Measurements from ENCODE around the gene TRAF2. TPM values are rescaled to one million over a fixed set of nuclear protein-coding genes. Genes with fewer than 3 reads are reported as not detected.

TRAF2 gene
- total and polyA plus RNA-seq, 2 of the 13 experiments (the other 11 are each of a cell fraction or from before 2014, with no cell fraction given) = 12.4 to 13.6 TPM

- TF ChIP-seq AKNA (CRISPR knock-in tag; IDR thresholded peaks at IDR 0.05; ENCODE audit: borderline replicate concordance) = no peak
- TF ChIP-seq MAFF (IDR thresholded peaks at IDR 0.05; ENCODE audit: low read depth, low read length) = no peak
- TF ChIP-seq, protein P1, sequence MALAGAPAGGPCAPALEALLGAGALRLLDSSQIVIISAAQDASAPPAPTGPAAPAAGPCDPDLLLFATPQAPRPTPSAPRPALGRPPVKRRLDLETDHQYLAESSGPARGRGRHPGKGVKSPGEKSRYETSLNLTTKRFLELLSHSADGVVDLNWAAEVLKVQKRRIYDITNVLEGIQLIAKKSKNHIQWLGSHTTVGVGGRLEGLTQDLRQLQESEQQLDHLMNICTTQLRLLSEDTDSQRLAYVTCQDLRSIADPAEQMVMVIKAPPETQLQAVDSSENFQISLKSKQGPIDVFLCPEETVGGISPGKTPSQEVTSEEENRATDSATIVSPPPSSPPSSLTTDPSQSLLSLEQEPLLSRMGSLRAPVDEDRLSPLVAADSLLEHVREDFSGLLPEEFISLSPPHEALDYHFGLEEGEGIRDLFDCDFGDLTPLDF (CRISPR knock-in tag; IDR thresholded peaks at IDR 0.05) = no peak
- TF ChIP-seq MYPOP (CRISPR knock-in tag; IDR thresholded peaks at IDR 0.05) = 0 out of 2 replicates have a peak, but pooled peaks have one; percentile 37
- no peak for TF ChIP-seq RBM39 (IDR thresholded peaks at IDR 0.05; ENCODE audit: low read depth, low read length, poor library complexity, severe bottlenecking)
- no peak for TF ChIP-seq MTF2 (CRISPR knock-in tag; IDR thresholded peaks at IDR 0.05; ENCODE audit: borderline replicate concordance)
- no peak for TF ChIP-seq NCOA5 (CRISPR knock-in tag; IDR thresholded peaks at IDR 0.05)
- no peak for TF ChIP-seq ZSCAN30 (CRISPR knock-in tag; IDR thresholded peaks at IDR 0.05)
- TF ChIP-seq, protein P2, sequence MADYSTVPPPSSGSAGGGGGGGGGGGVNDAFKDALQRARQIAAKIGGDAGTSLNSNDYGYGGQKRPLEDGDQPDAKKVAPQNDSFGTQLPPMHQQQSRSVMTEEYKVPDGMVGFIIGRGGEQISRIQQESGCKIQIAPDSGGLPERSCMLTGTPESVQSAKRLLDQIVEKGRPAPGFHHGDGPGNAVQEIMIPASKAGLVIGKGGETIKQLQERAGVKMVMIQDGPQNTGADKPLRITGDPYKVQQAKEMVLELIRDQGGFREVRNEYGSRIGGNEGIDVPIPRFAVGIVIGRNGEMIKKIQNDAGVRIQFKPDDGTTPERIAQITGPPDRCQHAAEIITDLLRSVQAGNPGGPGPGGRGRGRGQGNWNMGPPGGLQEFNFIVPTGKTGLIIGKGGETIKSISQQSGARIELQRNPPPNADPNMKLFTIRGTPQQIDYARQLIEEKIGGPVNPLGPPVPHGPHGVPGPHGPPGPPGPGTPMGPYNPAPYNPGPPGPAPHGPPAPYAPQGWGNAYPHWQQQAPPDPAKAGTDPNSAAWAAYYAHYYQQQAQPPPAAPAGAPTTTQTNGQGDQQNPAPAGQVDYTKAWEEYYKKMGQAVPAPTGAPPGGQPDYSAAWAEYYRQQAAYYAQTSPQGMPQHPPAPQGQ (CRISPR knock-in tag; IDR thresholded peaks at IDR 0.05; ENCODE audit: borderline replicate concordance) = no peak
- TF ChIP-seq POLR2AphosphoS2 (IDR thresholded peaks at IDR 0.05; ENCODE audit: low read depth, low read length) = no peak
- TF ChIP-seq ZFP1 (CRISPR knock-in tag; IDR thresholded peaks at IDR 0.05) = no peak
- 0 out of 2 replicates have a peak, but pooled peaks have one; percentile 40 for TF ChIP-seq PHF21A (CRISPR knock-in tag; IDR thresholded peaks at IDR 0.05)
- no peak for TF ChIP-seq REPIN1 (CRISPR knock-in tag; IDR thresholded peaks at IDR 0.05; ENCODE audit: borderline replicate concordance, low read depth)
- no peak for TF ChIP-seq ZNF619 (CRISPR knock-in tag; IDR thresholded peaks at IDR 0.05)
- TF ChIP-seq ZNF274 (CRISPR knock-in tag; IDR thresholded peaks at IDR 0.05) = 0 out of 2 replicates have a peak, but pooled peaks have one; percentile 57
- no peak for TF ChIP-seq EZH2 (conservative IDR thresholded peaks at IDR 0.05; ENCODE audit: low read depth, low read length)
- TF ChIP-seq FIP1L1 (IDR thresholded peaks at IDR 0.05; ENCODE audit: borderline replicate concordance, insufficient read depth, low read depth, low read length) = no peak
- TF ChIP-seq, protein P3, sequence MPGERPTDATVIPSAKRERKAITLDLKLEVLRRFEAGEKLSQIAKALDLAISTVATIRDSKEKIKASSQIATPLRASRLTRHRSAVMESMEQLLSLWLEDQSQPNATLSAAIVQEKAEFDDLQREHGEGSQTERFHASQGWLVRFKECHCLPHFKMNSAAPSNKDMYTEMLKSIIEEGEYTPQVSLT (CRISPR knock-in tag; IDR thresholded peaks at IDR 0.05; ENCODE audit: borderline replicate concordance, low read depth) = no peak
- no peak; the same call in 1 of the 2 replicates for TF ChIP-seq GABPB1 (CRISPR knock-in tag; IDR thresholded peaks at IDR 0.05)
- TF ChIP-seq ZSCAN22 (CRISPR knock-in tag; IDR thresholded peaks at IDR 0.05) = no peak
- TF ChIP-seq SMAD1 (CRISPR knock-in tag; IDR thresholded peaks at IDR 0.05; ENCODE audit: borderline replicate concordance, low read depth) = no peak
Observed at GRCh38 chr9:136947955-136948510, 61.7 kb downstream of the TRAF2 start (continued).
